ENCODE data around the gene CAMK1.

- TF ChIP-seq SUZ12 (IDR thresholded peaks at IDR 0.05; ENCODE audit: extremely low read depth, insufficient read depth, insufficient read length) (no peak), YY1 (IDR thresholded peaks at IDR 0.05; ENCODE audit: insufficient read depth, insufficient read length) (no peak)
Measured at GRCh38 chr3:9780458-9780812, 10.7 kb upstream of the CAMK1 start.
